Endothelial cell of umbilical vein (primary cell): ENCODE measurements around the gene RBBP4. TPM values are rescaled to one million over a fixed set of nuclear protein-coding genes. Genes with fewer than 3 reads are reported as not detected.

Source experiments
- BruUV-seq: library from RNA; stranded (reverse); fragments of 400-500 nt; replicated peaks from 2 replicates; lab custom pipeline; 2021; lab: Mats Ljungman, UMichigan
- CTCF ChIA-PET: fragments of 300-600, 350-600 bp; sonication (Branson Sonifier 250); formaldehyde crosslinking; loops from one replicate; lab custom pipeline; 2021; ENCODE audit warnings: antibody characterized with exemption, inconsistent platforms; lab: Charles Lee
- POLR2A ChIA-PET: fragments of 300-600, 350-600 bp; sonication (Branson Sonifier 250); formaldehyde crosslinking; loops from one replicate; lab custom pipeline; 2021; ENCODE audit warnings: antibody characterized with exemption, inconsistent platforms; lab: Charles Lee
- DNase-seq: peaks from one replicate; pipeline ENCODE4 v3.0.0-alpha.2; 2011; ENCODE audit warnings: low read depth, low spot score
- FAIRE-seq: peaks from 2 replicates; lab custom pipeline; 2011; peaks lifted over from hg19 to GRCh38; lab: Jason Lieb, UNC
- H2AFZ ChIP-seq: 2 replicates; pipeline ENCODE4 v1.6.0; 2012; ENCODE audit warnings: low read depth, low read length, control low read depth, inconsistent platforms
- H3K27ac ChIP-seq: 2 replicates; pipeline ENCODE4 v1.5.1; 2011; ENCODE audit warnings: low read depth, mild to moderate bottlenecking, control low read depth, low read length, moderate library complexity; ENCODE audit not compliant: insufficient read depth
- H3K27me3 ChIP-seq, 2 experiments: 2 replicates each; pipeline versions ENCODE4 v1.6.0 to v1.6.1; 2011; ENCODE audit warnings: low read length in 2 of 2, mixed read lengths in 1 of 2; ENCODE audit not compliant: control insufficient read depth in 2 of 2, insufficient read depth in 2 of 2
- H3K36me3 ChIP-seq, 2 experiments: 2 replicates in 1 of 2; 3 replicates in 1 of 2; pipeline ENCODE4 v1.5.1; 2011; ENCODE audit warnings: low read length in 2 of 2, mild to moderate bottlenecking in 1 of 2, moderate library complexity in 1 of 2; ENCODE audit not compliant: control insufficient read depth in 2 of 2, insufficient read depth in 2 of 2; ENCODE audit errors: extremely low read depth in 1 of 2
- H3K4me1 ChIP-seq: 3 replicates; pipeline ENCODE4 v1.5.1; 2011; ENCODE audit warnings: mild to moderate bottlenecking, low read length; ENCODE audit not compliant: control insufficient read depth, insufficient read depth; ENCODE audit errors: extremely low read depth
- H3K4me2 ChIP-seq: 2 replicates; pipeline ENCODE4 v1.6.1; 2011; ENCODE audit warnings: low read length, control low read depth, mixed read lengths; ENCODE audit not compliant: insufficient read depth
- H3K4me3 ChIP-seq, 3 experiments: fragments of 200-600 bp in 1 of 3; sonication (generic), shearing (Covaris generic) in 1 of 3; replicated peaks in 1 of 3; 2 replicates each; pipeline ENCODE4 v1.5.1; 2011 to 2016; ENCODE audit warnings: control low read depth in 3 of 3, low read length in 3 of 3, mild to moderate bottlenecking in 2 of 3, inconsistent platforms in 1 of 3, low read depth in 1 of 3, moderate library complexity in 1 of 3; ENCODE audit not compliant: insufficient read depth in 1 of 3
- H3K79me2 ChIP-seq: 2 replicates; pipeline ENCODE4 v1.6.0; 2012; ENCODE audit warnings: low read length, inconsistent platforms; ENCODE audit not compliant: control insufficient read depth, insufficient read depth
- H3K9ac ChIP-seq: replicated peaks from 2 replicates; pipeline ENCODE3; 2011; ENCODE audit warnings: low read length, control low read depth; ENCODE audit not compliant: insufficient read depth; ENCODE audit errors: extremely low read depth
- H3K9me1 ChIP-seq: replicated peaks from 3 replicates; pipeline ENCODE4 v1.6.0; 2011; ENCODE audit warnings: mild to moderate bottlenecking, low read length; ENCODE audit not compliant: control insufficient read depth, insufficient read depth; ENCODE audit errors: extremely low read depth
- H3K9me3 ChIP-seq: replicated peaks from 2 replicates; pipeline ENCODE4 v1.5.1; 2012; ENCODE audit warnings: low read length, inconsistent platforms; ENCODE audit not compliant: control insufficient read depth, insufficient read depth
- H4K20me1 ChIP-seq: replicated peaks from 2 replicates; pipeline ENCODE3; 2011; ENCODE audit warnings: mild to moderate bottlenecking, low read length; ENCODE audit not compliant: control insufficient read depth, insufficient read depth; ENCODE audit errors: extremely low read depth
- CTCF ChIP-seq, 2 donors: IDR thresholded peaks; 1 replicate in 1 of 2; 2 replicates in 1 of 2; pipeline ENCODE4 v1.5.1; 2011; ENCODE audit warnings: low read length in 2 of 2, mild to moderate bottlenecking in 2 of 2, moderate library complexity in 2 of 2, control low read depth in 1 of 2, inconsistent platforms in 1 of 2, low read depth in 1 of 2; ENCODE audit not compliant: insufficient read depth in 1 of 2; ENCODE audit errors: extremely low read depth in 1 of 2
- EZH2 ChIP-seq: IDR thresholded peaks from 2 replicates; pipeline ENCODE4 v1.6.1; 2012; ENCODE audit warnings: borderline replicate concordance, low read depth, mild to moderate bottlenecking, moderate library complexity, low read length, inconsistent platforms; ENCODE audit not compliant: severe bottlenecking
- FOS ChIP-seq: IDR thresholded peaks from 2 replicates; pipeline ENCODE4 v1.6.1; 2011; ENCODE audit warnings: mild to moderate bottlenecking, low read length, moderate library complexity, borderline replicate concordance; ENCODE audit not compliant: insufficient read depth
- GATA2 ChIP-seq: IDR thresholded peaks from 2 replicates; pipeline ENCODE4 v1.7.0; 2011; ENCODE audit warnings: low read depth, mild to moderate bottlenecking, moderate library complexity, mixed read lengths, low read length; ENCODE audit not compliant: insufficient read length, insufficient read depth
- JUN ChIP-seq: IDR thresholded peaks from 2 replicates; pipeline ENCODE4 v1.6.1; 2011; ENCODE audit warnings: borderline replicate concordance, low read depth; ENCODE audit not compliant: insufficient read length, insufficient read depth
- MAX ChIP-seq: IDR thresholded peaks from 2 replicates; pipeline ENCODE4 v1.6.1; 2011; ENCODE audit not compliant: insufficient read depth, insufficient read length
- MYC ChIP-seq: IDR thresholded peaks from one replicate; pipeline ENCODE4 v1.6.1; 2011; ENCODE audit warnings: mild to moderate bottlenecking, low read depth, low read length
- POLR2A ChIP-seq: IDR thresholded peaks from 2 replicates; pipeline ENCODE4 v1.6.1; 2012; ENCODE audit warnings: low read depth, mild to moderate bottlenecking, control low read depth, low read length
- POLR2AphosphoS5 ChIP-seq: IDR thresholded peaks from 2 replicates; pipeline ENCODE4 v1.6.1; 2012; ENCODE audit warnings: low read depth, mild to moderate bottlenecking, control low read depth, low read length, moderate library complexity; ENCODE audit not compliant: insufficient read depth
- dilution Hi-C: fragments of 300-500 bp; cut with MboI; formaldehyde crosslinking; loops from one replicate; pipeline ENCODE4 v1.15.0; 2019; ENCODE audit warnings: low sequenced_read_pairs; ENCODE audit not compliant: extremely low pct_ligation_motif_present
- intact Hi-C: fragments of 100-400 bp; cut with micrococcal nuclease; formaldehyde crosslinking; loops from one replicate; pipeline ENCODE4 v1.10.0; 2022
- polyA plus RNA-seq, 4 experiments: library from polyadenylated mRNA; depleted of rRNA in 3 of 4; stranded (reverse) in 3 of 4; unstranded in 1 of 4; fragments of >200 nt; gene quantifications; 2 replicates each; pipeline versions ENCODE4 v1.2.1 to v1.2.3, GENCODE V29; 2011 to 2012; ENCODE audit warnings: missing spikeins in 1 of 4
- total RNA-seq: library from RNA; stranded (reverse); gene quantifications from 2 replicates; pipeline ENCODE4 v1.2.3, GENCODE V29; 2021

The RBBP4 gene
- total and polyA plus RNA-seq, 2 donors (not counting 3 experiments of a cell fraction or from before 2014, with no cell fraction given), result 84.9 to 241 TPM

GRCh38 chr1:32717503-32717902 is 66.5 kb downstream of the RBBP4 start:
- dilution Hi-C loops, result no loop called here
- H3K9me3 ChIP-seq, result no peaks in the 10 kb centered on the region
- intact Hi-C loops, result no loop called here
- BruUV-seq, result no TSS peak
- TF ChIP-seq CTCF (IDR thresholded peaks at IDR 0.05; ENCODE audit: extremely low read depth in 1 of 2, insufficient read depth in 1 of 2, low read depth in 1 of 2, low read length in 2 of 2) (no peak), FOS (no peak), POLR2A (no peak), POLR2AphosphoS5 (no peak), GATA2 (no peak), MAX (no peak), EZH2 (no peak), MYC (no peak), JUN (no peak)
- CTCF ChIA-PET, result interaction anchor here (1.6 to 9.1 kb wide), 3 partner anchors 10 to 55 kb away, joined by 5 to 392 read pairs (median 5); no protein-coding TSS in a partner anchor
- DNase-seq, result no peak
- H3K27ac ChIP-seq, result no peak overlapping the region
- H3K9ac ChIP-seq, result no peak overlapping the region
- H3K9me1 ChIP-seq, result no peaks in the 10 kb centered on the region
- POLR2A ChIA-PET, result no interaction called here
- no peak overlapping the region for H2AFZ ChIP-seq
- no peaks in the 10 kb centered on the region for H3K27me3 ChIP-seq
- H3K4me2 ChIP-seq, result no peak overlapping the region
- no peak for FAIRE-seq
- no peaks in the 10 kb centered on the region for H3K4me1 ChIP-seq
- H3K4me3 ChIP-seq, result no peak overlapping the region
- H3K79me2 ChIP-seq, result no peaks in the 10 kb centered on the region
- H3K36me3 ChIP-seq, result no peaks in the 10 kb centered on the region
- H4K20me1 ChIP-seq, result no peaks in the 10 kb centered on the region
